Muscle layer of colon (tissue), 2 donors: ENCODE measurements around the gene HAP1.
"Not testable (repeated sequence)": the region's sequence is repeated elsewhere in the genome, so short reads cannot be mapped to it uniquely, and the experiment has no call there.

Source experiments
- H3K27ac ChIP-seq: one replicate; pipeline ENCODE4 v1.7.0; 2013; ENCODE audit warnings: low read depth, mild to moderate bottlenecking, low read length, moderate library complexity
- H3K27me3 ChIP-seq, 2 donors: one replicate each; pipeline ENCODE4 v1.7.0; 2013; ENCODE audit warnings: low read length in 2 of 2, mild to moderate bottlenecking in 2 of 2; ENCODE audit not compliant: insufficient read depth in 2 of 2, control insufficient read depth in 1 of 2
- H3K36me3 ChIP-seq: one replicate; pipeline ENCODE4 v1.7.0; 2013; ENCODE audit warnings: mild to moderate bottlenecking, low read length; ENCODE audit not compliant: insufficient read depth
- H3K4me1 ChIP-seq: one replicate; pipeline ENCODE4 v1.7.0; 2013; ENCODE audit warnings: mild to moderate bottlenecking, low read length; ENCODE audit not compliant: insufficient read depth
- H3K4me3 ChIP-seq, 2 donors: one replicate each; pipeline ENCODE4 v1.7.0; 2013; ENCODE audit warnings: low read length in 2 of 2, low read depth in 1 of 2, mild to moderate bottlenecking in 1 of 2, moderate library complexity in 1 of 2
- H3K9ac ChIP-seq: one replicate; pipeline ENCODE4 v1.7.0; 2013; ENCODE audit warnings: low read length
- H3K9me3 ChIP-seq: one replicate; pipeline ENCODE4 v1.7.0; 2013; ENCODE audit warnings: mild to moderate bottlenecking, low read length
- donor health status: abdominal sarcoma.
- donor health status: Adenocarcinoma of cecum.

The HAP1 gene

GRCh38 chr17:41718287-41718645 lies 16.2 kb downstream of the HAP1 start:
- Histone ChIP-seq H3K36me3 (no peaks in the 10 kb centered on the region), H3K9ac (no peak overlapping the region), H3K27me3 (no peaks in the 10 kb centered on the region), H3K9me3 (no peaks in the 10 kb centered on the region), H3K27ac (no peak overlapping the region), H3K4me1 (no peaks in the 10 kb centered on the region), H3K4me3 (no peak overlapping the region)

GRCh38 chr17:41717408-41718286 lies 16.8 kb downstream of the HAP1 start:
- Histone ChIP-seq H3K9me3 (no peaks in the 10 kb centered on the region), H3K27ac (no peak overlapping the region), H3K4me1 (no peaks in the 10 kb centered on the region), H3K27me3 (no peaks in the 10 kb centered on the region), H3K9ac (no peak overlapping the region), H3K4me3 (no peak overlapping the region), H3K36me3 (no peaks in the 10 kb centered on the region)

GRCh38 chr17:41711669-41712400 lies 22.6 kb downstream of the HAP1 start, which contains the start of gene GAST:
TSS of gene GAST (plus strand) at chr17:41712331. CDS start at chr17:41715437, 3,106 bp downstream.
- no peaks in the 10 kb centered on the region for H3K9me3 ChIP-seq
- no peaks in the 10 kb centered on the region for H3K27me3 ChIP-seq
- no peaks in the 10 kb centered on the region for H3K4me1 ChIP-seq
- no peak within 1 kb of the TSS for H3K9ac ChIP-seq
- H3K36me3 ChIP-seq = no peaks in the 10 kb centered on the region
- H3K27ac ChIP-seq = no peak within 1 kb of the TSS
- H3K4me3 ChIP-seq = no peak within 1 kb of the TSS

- Histone ChIP-seq H3K9ac (no peak overlapping the region), H3K36me3 (no peaks in the 10 kb centered on the region), H3K9me3 (no peaks in the 10 kb centered on the region), H3K4me3 (no peak overlapping the region), H3K27ac (no peak overlapping the region), H3K4me1 (no peaks in the 10 kb centered on the region), H3K27me3 (no peaks in the 10 kb centered on the region)
Measured at GRCh38 chr17:41710472-41711090, 23.9 kb downstream of the HAP1 start.

- no peaks in the 10 kb centered on the region for H3K9me3 ChIP-seq
- no peaks in the 10 kb centered on the region for H3K36me3 ChIP-seq
- no peak overlapping the region for H3K9ac ChIP-seq
- no peaks in the 10 kb centered on the region for H3K4me1 ChIP-seq
- no peaks in the 10 kb centered on the region for H3K27me3 ChIP-seq
- no peak overlapping the region for H3K4me3 ChIP-seq
- no peak overlapping the region for H3K27ac ChIP-seq
Measured at GRCh38 chr17:41707803-41708669, 26.4 kb downstream of the HAP1 start.

GRCh38 chr17:41705271-41705991 lies 29.0 kb downstream of the HAP1 start:
- H3K9ac ChIP-seq = no peak overlapping the region
- no peak overlapping the region for H3K4me3 ChIP-seq
- no peaks in the 10 kb centered on the region for H3K4me1 ChIP-seq
- no peak overlapping the region for H3K27ac ChIP-seq
- H3K36me3 ChIP-seq = no peaks in the 10 kb centered on the region
- no peaks in the 10 kb centered on the region for H3K27me3 ChIP-seq
- H3K9me3 ChIP-seq = no peaks in the 10 kb centered on the region

- H3K36me3 ChIP-seq = no peaks in the 10 kb centered on the region
- no peak overlapping the region for H3K27ac ChIP-seq
- no peak overlapping the region for H3K9ac ChIP-seq
- no peak overlapping the region for H3K4me3 ChIP-seq
- no peaks in the 10 kb centered on the region for H3K4me1 ChIP-seq
- H3K27me3 ChIP-seq = no peaks in the 10 kb centered on the region
- no peaks in the 10 kb centered on the region for H3K9me3 ChIP-seq
Measured at GRCh38 chr17:41702712-41703111, 31.7 kb downstream of the HAP1 start.

GRCh38 chr17:41700843-41701242 lies 33.6 kb downstream of the HAP1 start:
- not testable (repeated sequence) for H3K27me3 ChIP-seq, H3K27ac ChIP-seq

GRCh38 chr17:41697122-41697962 lies 37.1 kb downstream of the HAP1 start:
- no peak overlapping the region for H3K4me3 ChIP-seq
- peaks cover 15% of the 10 kb centered on the region for H3K4me1 ChIP-seq
- no peaks in the 10 kb centered on the region for H3K9me3 ChIP-seq
- H3K9ac ChIP-seq = no peak overlapping the region
- peaks cover 29% of the 10 kb centered on the region for H3K36me3 ChIP-seq
- no peaks in the 10 kb centered on the region for H3K27me3 ChIP-seq
- H3K27ac ChIP-seq = no peak overlapping the region

More at GRCh38 chr17:41700843-41701242, 33.6 kb downstream of the HAP1 start:
- not testable (repeated sequence) for H3K36me3 ChIP-seq, H3K9me3 ChIP-seq, H3K4me3 ChIP-seq, H3K9ac ChIP-seq
- H3K4me1 ChIP-seq = peaks cover 15% of the 10 kb centered on the region
